ENCODE results near the gene MEF2A. TPM values are rescaled to one million over a fixed set of nuclear protein-coding genes. Genes with fewer than 3 reads are reported as not detected.

The MEF2A gene
- total RNA-seq, 1 experiment from 2014 or later = 29.6 TPM

DNA sequence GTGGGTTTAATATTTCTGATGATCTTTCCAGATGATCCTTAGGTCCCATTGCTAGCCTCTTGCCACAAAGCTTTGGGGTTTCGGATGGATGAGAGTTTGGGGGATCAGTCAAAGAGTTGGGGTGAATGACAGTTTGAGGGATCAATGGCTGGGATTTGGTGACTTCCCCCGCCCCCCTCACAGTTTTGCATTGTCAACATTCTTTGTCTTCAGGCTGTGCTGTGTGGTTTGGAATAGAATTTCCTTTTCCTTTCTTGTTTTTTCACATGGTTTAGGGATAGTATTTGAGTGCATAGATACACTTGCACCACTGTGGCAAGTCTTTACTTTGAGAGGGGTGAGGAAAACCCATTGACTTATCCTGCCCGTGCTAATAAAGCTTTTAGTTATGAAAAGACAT, 14.3 kb downstream of the MEF2A start:
- no peak overlapping the region for H3K4me3 ChIP-seq (replicated peaks in 1 of 2; ENCODE audit: low read depth in 1 of 2, low read length in 2 of 2)
- no peak overlapping the region for H2AFZ ChIP-seq (ENCODE audit: low read depth, low read length, poor library complexity, severe bottlenecking)
- BruUV-seq (replicated peaks) = no TSS peak
- peaks cover 11% of the 10 kb centered on the region; the same call in 1 of the 2 replicates for H4K20me1 ChIP-seq (ENCODE audit: insufficient read depth)
- ATAC-seq (no peak), DNase-seq (ENCODE audit: low read depth, low spot score) (no peak)
- ChIA-PET CTCF (no interaction called here), POLR2A (no interaction called here), RAD21 (ENCODE audit: low non-redundant PET in 1 of 2, low total read pairs in 2 of 2, uncharacterized antibody in 2 of 2, unreplicated experiment in 2 of 2) (no interaction called here)
- no peaks in the 10 kb centered on the region for H3K27me3 ChIP-seq (ENCODE audit: insufficient read depth, low read length)
- no peak overlapping the region for H3K4me2 ChIP-seq (ENCODE audit: low read length)
- H3K9me2 ChIP-seq (ENCODE audit: insufficient read depth) = no peaks in the 10 kb centered on the region
- H3K27ac ChIP-seq (ENCODE audit: low read depth, low read length) = no peak overlapping the region
- peaks cover 0 to 6% of the 10 kb centered on the region in 2 experiments; a peak in 1 of 4 replicates for H3K36me3 ChIP-seq (ENCODE audit: control insufficient read depth in 1 of 2, insufficient read depth in 2 of 2, low read length in 2 of 2)
- H3K79me2 ChIP-seq (ENCODE audit: insufficient read depth, low read length) = peaks cover 97% of the 10 kb centered on the region
- H3K9ac ChIP-seq (ENCODE audit: low read length) = no peak overlapping the region
- intact Hi-C loops (cut with micrococcal nuclease) = no loop called here
- TF ChIP-seq SP1 (IDR thresholded peaks at IDR 0.05; ENCODE audit: low read depth) (no peak), RAD21 (IDR thresholded peaks at IDR 0.05; ENCODE audit: low read depth) (no peak), ELF1 (IDR thresholded peaks at IDR 0.05; ENCODE audit: borderline replicate concordance, low read depth) (no peak), ZNF274 (IDR thresholded peaks at IDR 0.05; ENCODE audit: low read depth, low read length) (no peak), EZH2phosphoT487 (IDR thresholded peaks at IDR 0.05; ENCODE audit: borderline replicate concordance) (no peak), EGR1 (IDR thresholded peaks at IDR 0.05; ENCODE audit: low read depth) (no peak), CEBPB (IDR thresholded peaks at IDR 0.05; ENCODE audit: low read depth) (no peak), JUND (IDR thresholded peaks at IDR 0.05) (no peak), EZH2 (IDR thresholded peaks at IDR 0.05) (no peak), SIN3A (IDR thresholded peaks at IDR 0.05; ENCODE audit: low read depth) (no peak), TCF7L2 (IDR thresholded peaks at IDR 0.05; ENCODE audit: borderline replicate concordance, extremely low read depth, insufficient read depth, insufficient read length) (no peak), YY1 (IDR thresholded peaks at IDR 0.05; ENCODE audit: extremely low read depth, insufficient replicate concordance, low read depth, low read length) (no peak), SRF (IDR thresholded peaks at IDR 0.05; ENCODE audit: low read depth) (no peak), POLR2AphosphoS5 (IDR thresholded peaks at IDR 0.05; ENCODE audit: low read depth, low read length) (no peak)
- TF ChIP-seq, protein P1, sequence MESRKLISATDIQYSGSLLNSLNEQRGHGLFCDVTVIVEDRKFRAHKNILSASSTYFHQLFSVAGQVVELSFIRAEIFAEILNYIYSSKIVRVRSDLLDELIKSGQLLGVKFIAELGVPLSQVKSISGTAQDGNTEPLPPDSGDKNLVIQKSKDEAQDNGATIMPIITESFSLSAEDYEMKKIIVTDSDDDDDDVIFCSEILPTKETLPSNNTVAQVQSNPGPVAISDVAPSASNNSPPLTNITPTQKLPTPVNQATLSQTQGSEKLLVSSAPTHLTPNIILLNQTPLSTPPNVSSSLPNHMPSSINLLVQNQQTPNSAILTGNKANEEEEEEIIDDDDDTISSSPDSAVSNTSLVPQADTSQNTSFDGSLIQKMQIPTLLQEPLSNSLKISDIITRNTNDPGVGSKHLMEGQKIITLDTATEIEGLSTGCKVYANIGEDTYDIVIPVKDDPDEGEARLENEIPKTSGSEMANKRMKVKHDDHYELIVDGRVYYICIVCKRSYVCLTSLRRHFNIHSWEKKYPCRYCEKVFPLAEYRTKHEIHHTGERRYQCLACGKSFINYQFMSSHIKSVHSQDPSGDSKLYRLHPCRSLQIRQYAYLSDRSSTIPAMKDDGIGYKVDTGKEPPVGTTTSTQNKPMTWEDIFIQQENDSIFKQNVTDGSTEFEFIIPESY (IDR thresholded peaks at IDR 0.05; ENCODE audit: extremely low read depth, insufficient replicate concordance, low read length) = no peak
- TF ChIP-seq, protein P2, sequence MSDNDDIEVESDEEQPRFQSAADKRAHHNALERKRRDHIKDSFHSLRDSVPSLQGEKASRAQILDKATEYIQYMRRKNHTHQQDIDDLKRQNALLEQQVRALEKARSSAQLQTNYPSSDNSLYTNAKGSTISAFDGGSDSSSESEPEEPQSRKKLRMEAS (IDR thresholded peaks at IDR 0.05) = no peak
- TF ChIP-seq, protein P3, sequence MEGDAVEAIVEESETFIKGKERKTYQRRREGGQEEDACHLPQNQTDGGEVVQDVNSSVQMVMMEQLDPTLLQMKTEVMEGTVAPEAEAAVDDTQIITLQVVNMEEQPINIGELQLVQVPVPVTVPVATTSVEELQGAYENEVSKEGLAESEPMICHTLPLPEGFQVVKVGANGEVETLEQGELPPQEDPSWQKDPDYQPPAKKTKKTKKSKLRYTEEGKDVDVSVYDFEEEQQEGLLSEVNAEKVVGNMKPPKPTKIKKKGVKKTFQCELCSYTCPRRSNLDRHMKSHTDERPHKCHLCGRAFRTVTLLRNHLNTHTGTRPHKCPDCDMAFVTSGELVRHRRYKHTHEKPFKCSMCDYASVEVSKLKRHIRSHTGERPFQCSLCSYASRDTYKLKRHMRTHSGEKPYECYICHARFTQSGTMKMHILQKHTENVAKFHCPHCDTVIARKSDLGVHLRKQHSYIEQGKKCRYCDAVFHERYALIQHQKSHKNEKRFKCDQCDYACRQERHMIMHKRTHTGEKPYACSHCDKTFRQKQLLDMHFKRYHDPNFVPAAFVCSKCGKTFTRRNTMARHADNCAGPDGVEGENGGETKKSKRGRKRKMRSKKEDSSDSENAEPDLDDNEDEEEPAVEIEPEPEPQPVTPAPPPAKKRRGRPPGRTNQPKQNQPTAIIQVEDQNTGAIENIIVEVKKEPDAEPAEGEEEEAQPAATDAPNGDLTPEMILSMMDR (IDR thresholded peaks at IDR 0.05 in 2 of 3, conservative IDR thresholded peaks at IDR 0.05 in 1 of 3; ENCODE audit: borderline replicate concordance in 1 of 3, insufficient read depth in 1 of 3, low read depth in 2 of 3, low read length in 2 of 3) = no peak
- TF ChIP-seq, protein P4, sequence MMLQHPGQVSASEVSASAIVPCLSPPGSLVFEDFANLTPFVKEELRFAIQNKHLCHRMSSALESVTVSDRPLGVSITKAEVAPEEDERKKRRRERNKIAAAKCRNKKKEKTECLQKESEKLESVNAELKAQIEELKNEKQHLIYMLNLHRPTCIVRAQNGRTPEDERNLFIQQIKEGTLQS (IDR thresholded peaks at IDR 0.05) = no peak
- peaks cover 0 to 6% of the 10 kb centered on the region in 2 experiments; a peak in 1 of 4 replicates for H3K9me3 ChIP-seq (ENCODE audit: control insufficient read depth in 1 of 2, insufficient read depth in 1 of 2, low read depth in 1 of 2, low read length in 2 of 2)
- H3K4me1 ChIP-seq (ENCODE audit: control insufficient read depth in 1 of 2, insufficient read depth in 2 of 2, low read length in 2 of 2) = no peaks in the 10 kb centered on the region
